KMS-11 (cell line): ENCODE measurements around the gene TMEM156.

ENCODE experiments used
- H2AFZ ChIP-seq: fragments of 200-600 bp; sonication (generic); 2 replicates; pipeline ENCODE4 v1.6.1; 2016; ENCODE audit warnings: antibody characterized with exemption, mixed run types, low read depth
- H3K27ac ChIP-seq: fragments of 200-600 bp; sonication (generic); 2 replicates; pipeline ENCODE4 v1.6.1; 2016; ENCODE audit warnings: mild to moderate bottlenecking, mixed run types
- H3K27me3 ChIP-seq: fragments of 200-600 bp; sonication (generic); 2 replicates; pipeline ENCODE4 v1.6.1; 2017; ENCODE audit warnings: mild to moderate bottlenecking, low read depth, mixed run types, moderate library complexity; ENCODE audit not compliant: insufficient read depth
- H3K36me3 ChIP-seq: fragments of 200-600 bp; sonication (generic); 2 replicates; pipeline ENCODE4 v1.6.1; 2017; ENCODE audit warnings: mild to moderate bottlenecking, mixed run types; ENCODE audit not compliant: insufficient read depth
- H3K4me1 ChIP-seq: fragments of 200-600 bp; sonication (generic); 2 replicates; pipeline ENCODE4 v1.6.1; 2016; ENCODE audit warnings: mild to moderate bottlenecking, low read depth, mixed run types; ENCODE audit not compliant: poor library complexity, severe bottlenecking
- H3K4me2 ChIP-seq: fragments of 200-600 bp; sonication (generic); 2 replicates; pipeline ENCODE4 v1.7.0; 2016; ENCODE audit warnings: mild to moderate bottlenecking, mixed run types
- H3K4me3 ChIP-seq: fragments of 200-600 bp; sonication (generic); IDR thresholded peaks from 2 replicates; pipeline ENCODE4 v1.6.1; 2017; ENCODE audit warnings: low read depth, low read length, mixed read lengths; ENCODE audit not compliant: insufficient read depth
- H3K79me2 ChIP-seq: fragments of 200-600 bp; sonication (generic); 2 replicates; pipeline ENCODE4 v1.6.1; 2016; ENCODE audit warnings: low read depth, mixed run types; ENCODE audit not compliant: insufficient read depth
- H3K9ac ChIP-seq: fragments of 200-600 bp; sonication (generic); 2 replicates; pipeline ENCODE4 v1.6.1; 2016; ENCODE audit warnings: mild to moderate bottlenecking, mixed run types
- H4K20me1 ChIP-seq: fragments of 200-600 bp; sonication (generic); 2 replicates; pipeline ENCODE4 v1.6.1; 2016; ENCODE audit warnings: mild to moderate bottlenecking, mixed run types; ENCODE audit not compliant: insufficient read depth
- CTCF ChIP-seq: fragments of 200-600 bp; sonication (generic); conservative IDR thresholded peaks from 2 replicates; pipeline ENCODE4 v1.6.1; 2017; ENCODE audit warnings: low read depth, mild to moderate bottlenecking, antibody characterized with exemption, low read length, moderate library complexity, mixed read lengths

The TMEM156 gene

GRCh38 chr4:39032218-39033085 lies at the start of gene TMEM156:
TMEM156 (minus strand) TSS chr4:39032409; CDS start chr4:39032313, 96 bp downstream.
- no peaks in the 10 kb centered on the region for H3K4me1 ChIP-seq
- H2AFZ ChIP-seq = no peak within 1 kb of the TSS
- no peak within 1 kb of the TSS for H3K27ac ChIP-seq
- no peaks in the 10 kb centered on the region for H4K20me1 ChIP-seq
- TF ChIP-seq CTCF = no peak
- no peaks in the 10 kb centered on the region for H3K36me3 ChIP-seq
- H3K4me3 ChIP-seq = no peak within 1 kb of the TSS
- no peak within 1 kb of the TSS for H3K4me2 ChIP-seq
- no peak within 1 kb of the TSS for H3K9ac ChIP-seq
- no peaks in the 10 kb centered on the region for H3K27me3 ChIP-seq
- H3K79me2 ChIP-seq = no peaks in the 10 kb centered on the region

- H3K4me2 ChIP-seq = no peak overlapping the region
- H3K4me1 ChIP-seq = no peaks in the 10 kb centered on the region
- H3K9ac ChIP-seq = no peak overlapping the region
- TF ChIP-seq CTCF = no peak
- H4K20me1 ChIP-seq = no peaks in the 10 kb centered on the region
- H3K36me3 ChIP-seq = no peaks in the 10 kb centered on the region
- no peaks in the 10 kb centered on the region for H3K27me3 ChIP-seq
- H3K4me3 ChIP-seq = no peak overlapping the region
- no peak overlapping the region for H3K27ac ChIP-seq
- no peaks in the 10 kb centered on the region for H3K79me2 ChIP-seq
- H2AFZ ChIP-seq = no peak overlapping the region
These were observed 46.6 kb upstream of the TMEM156 start for GRCh38 chr4:39078829-39079228.

- Histone ChIP-seq H3K27ac (no peak overlapping the region), H3K4me1 (no peaks in the 10 kb centered on the region), H3K79me2 (no peaks in the 10 kb centered on the region), H3K36me3 (no peaks in the 10 kb centered on the region), H3K27me3 (no peaks in the 10 kb centered on the region), H3K9ac (no peak overlapping the region), H3K4me3 (no peak overlapping the region), H4K20me1 (no peaks in the 10 kb centered on the region), H2AFZ (no peak overlapping the region), H3K4me2 (no peak overlapping the region)
- no peak for TF ChIP-seq CTCF
These were observed 36.7 kb upstream of the TMEM156 start for GRCh38 chr4:39068907-39069306.

- no peaks in the 10 kb centered on the region for H3K4me1 ChIP-seq
- no peak overlapping the region for H3K9ac ChIP-seq
- no peak overlapping the region for H3K27ac ChIP-seq
- no peak overlapping the region for H2AFZ ChIP-seq
- H3K27me3 ChIP-seq = no peaks in the 10 kb centered on the region
- H4K20me1 ChIP-seq = no peaks in the 10 kb centered on the region
- TF ChIP-seq CTCF = no peak
- no peak overlapping the region for H3K4me3 ChIP-seq
- no peaks in the 10 kb centered on the region for H3K79me2 ChIP-seq
- no peak overlapping the region for H3K4me2 ChIP-seq
- H3K36me3 ChIP-seq = no peaks in the 10 kb centered on the region
These were observed 35.2 kb upstream of the TMEM156 start for GRCh38 chr4:39067451-39067850.
